CD1c-positive myeloid dendritic cell (primary cell): ENCODE measurements around the gene RPSA.
"Not testable (repeated sequence)": the region's sequence is repeated elsewhere in the genome, so short reads cannot be mapped to it uniquely, and the experiment has no call there.

Source experiments
- DNase-seq: peaks from one replicate; pipeline ENCODE4 v3.0.0-alpha.2; 2016; ENCODE audit errors: extremely low spot score

Gene RPSA

GRCh38 chr3:39388741-39389248 lies 17.7 kb upstream of the RPSA start:
- no peak for DNase-seq

GRCh38 chr3:39390181-39390580 lies 16.3 kb upstream of the RPSA start:
- no peak for DNase-seq

DNA sequence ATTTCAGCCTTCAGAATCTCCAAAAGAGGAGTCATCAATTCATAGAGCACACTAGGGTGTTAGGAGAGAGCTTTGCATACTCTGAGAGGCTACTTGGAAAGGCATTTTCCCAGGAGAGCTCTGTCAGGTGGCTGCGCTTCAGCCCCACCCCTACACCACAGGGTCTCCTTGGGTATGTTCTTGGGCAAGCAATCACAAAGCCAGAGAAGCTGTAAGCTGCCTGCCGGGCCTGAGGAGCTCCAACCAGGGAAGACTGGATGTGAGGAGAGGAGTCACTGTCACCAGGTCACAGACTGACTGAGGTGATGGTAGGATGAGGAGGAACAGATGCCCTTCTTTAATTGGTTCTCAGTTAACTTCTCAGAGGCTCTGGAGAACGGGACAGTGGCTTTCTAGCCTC lies 9.8 kb upstream of the RPSA start:
- no peak for DNase-seq

DNA sequence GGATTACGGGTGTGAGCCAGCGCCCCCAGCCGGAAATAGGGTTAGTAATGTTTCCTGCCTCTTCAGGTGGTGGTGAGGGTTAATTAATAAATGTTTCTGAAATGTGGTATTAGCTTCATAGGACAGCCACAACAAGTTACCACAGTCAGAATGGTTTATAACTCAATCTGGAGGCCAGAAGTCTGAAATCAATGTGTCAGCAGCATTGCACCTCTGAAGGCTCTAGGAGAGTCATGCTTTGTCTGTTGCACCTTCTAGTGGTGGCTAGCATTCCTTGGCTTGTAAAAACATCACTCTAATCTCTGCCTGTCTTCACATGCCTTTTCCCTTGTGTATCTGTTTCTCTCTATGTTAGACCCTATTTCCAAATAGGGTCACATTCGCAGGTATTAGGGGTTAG lies 7.8 kb upstream of the RPSA start:
- no peak for DNase-seq

DNA sequence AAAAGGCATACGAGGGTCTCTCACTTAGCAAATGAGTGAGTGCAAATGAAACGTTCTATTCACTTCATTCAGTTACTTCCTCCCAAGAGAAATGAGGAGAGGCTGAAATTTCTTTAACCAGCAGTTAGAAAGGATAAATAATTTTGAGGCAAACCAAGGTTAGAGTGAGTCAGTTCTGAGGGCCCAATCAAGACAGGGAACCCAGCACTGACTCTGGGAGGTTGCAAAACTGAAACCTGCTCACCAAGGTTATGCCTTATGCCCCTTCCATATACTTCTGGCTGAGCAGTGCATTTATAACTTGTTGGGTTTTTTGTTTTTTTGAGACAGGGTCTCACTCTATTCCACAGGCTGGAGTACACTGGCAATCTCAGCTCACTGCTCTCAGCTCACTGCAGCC lies 4.5 kb upstream of the RPSA start:
- no peak for DNase-seq

DNA sequence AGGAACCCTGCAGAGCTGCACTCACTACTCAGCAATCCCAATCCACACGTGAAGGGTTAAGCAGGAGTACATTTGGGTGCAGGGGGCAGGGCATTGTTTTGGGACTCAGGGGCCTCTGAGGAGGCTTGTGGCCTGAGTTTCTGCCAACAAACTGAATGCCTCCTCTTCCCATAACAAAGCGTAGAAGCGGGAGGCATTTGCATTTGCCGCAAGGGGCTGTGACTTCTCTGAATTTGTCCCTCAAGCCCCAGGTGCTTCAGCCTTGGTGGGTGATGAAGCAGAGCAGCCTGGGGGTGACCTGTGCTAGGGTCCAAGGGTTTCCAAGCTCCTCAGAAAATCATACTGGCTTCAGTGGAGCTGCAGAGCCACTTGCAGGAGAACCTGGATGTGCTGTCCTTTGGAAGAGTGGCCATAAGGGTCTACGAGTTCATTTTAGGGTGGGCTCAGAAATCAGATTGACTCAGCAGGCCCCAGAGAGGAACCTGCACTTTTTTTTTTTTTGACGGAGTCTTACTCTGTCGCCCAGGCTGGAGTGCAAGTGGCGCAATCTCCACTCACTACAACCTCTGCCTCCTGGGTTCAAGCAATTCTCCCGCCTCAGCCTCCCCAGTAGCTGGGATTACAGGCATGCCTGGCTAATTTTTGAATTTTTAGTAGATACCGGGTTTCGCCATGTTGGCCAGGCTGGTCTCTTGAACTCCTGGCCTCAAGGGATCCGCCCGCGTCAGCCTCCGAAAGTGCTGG lies 1.4 kb upstream of the RPSA start:
- DNase-seq = no peak

DNA sequence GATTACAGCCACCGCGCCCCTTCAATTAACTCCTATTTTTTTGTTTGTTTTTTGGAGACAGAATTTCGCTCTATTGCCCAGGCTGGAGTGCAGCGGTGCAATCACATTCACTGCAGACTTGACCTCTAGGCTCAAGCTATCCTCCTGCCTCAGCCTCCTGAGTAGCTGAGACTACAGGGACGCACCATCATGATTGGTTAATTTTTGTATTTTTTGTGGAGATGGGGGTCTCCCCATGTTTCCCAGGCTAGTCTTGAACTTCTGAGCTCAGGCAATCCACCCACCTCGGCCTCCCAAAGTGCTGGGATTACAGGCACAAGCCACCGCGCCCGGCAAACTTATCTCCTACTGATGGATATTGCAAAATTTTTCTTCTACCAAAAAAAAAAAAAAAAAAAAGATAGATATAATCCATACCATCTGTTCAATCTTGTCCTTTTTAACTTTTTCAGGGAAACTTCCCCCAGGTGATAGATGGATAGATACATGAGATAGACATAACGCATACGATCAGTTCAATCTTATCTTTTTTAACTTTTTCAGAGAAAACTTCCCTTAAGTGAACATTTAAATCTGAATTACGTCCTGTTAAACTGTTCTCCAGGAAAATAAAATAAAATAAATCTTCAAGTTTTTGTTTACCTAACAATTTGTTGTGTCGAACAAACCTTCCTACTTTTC lies 693 bp upstream of the RPSA start:
- DNase-seq = no peak

- no peak for DNase-seq
These were observed 724 bp downstream of the RPSA start for GRCh38 chr3:39407259-39407629.

DNA sequence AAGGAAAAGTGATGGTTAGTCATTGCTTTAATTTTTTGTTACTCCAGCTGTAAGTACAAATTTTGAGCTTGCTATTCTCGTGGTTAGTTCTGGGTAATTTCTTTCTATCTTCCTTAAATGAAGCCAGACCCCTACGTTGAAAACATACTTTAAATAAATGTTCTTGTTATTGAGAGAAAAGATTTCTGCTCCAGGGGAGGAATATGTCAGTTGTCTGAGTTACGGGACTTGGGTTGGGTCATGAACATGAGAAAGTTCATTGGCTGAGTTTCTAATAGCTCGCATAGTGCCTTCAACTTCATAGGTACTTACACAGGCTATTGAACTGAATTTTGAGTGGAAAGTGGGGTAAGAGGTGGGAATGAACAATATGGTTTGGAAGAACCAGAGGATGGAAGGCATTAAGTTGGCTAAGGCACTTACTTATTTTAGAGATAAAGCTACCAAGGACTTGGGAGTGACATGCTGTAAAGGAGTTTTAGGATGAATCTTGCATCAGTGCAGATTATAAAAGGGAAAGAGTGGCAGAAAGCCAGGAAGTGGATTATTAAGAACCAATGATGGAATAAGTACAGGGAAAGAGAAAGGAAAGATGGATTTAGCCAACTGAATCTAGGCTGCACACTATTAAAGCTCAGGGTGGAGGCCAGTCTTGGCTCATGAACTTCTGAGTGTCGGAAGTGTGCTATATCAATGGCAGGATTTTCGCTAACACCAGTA lies 1.4 kb downstream of the RPSA start:
- DNase-seq = no peak

DNA sequence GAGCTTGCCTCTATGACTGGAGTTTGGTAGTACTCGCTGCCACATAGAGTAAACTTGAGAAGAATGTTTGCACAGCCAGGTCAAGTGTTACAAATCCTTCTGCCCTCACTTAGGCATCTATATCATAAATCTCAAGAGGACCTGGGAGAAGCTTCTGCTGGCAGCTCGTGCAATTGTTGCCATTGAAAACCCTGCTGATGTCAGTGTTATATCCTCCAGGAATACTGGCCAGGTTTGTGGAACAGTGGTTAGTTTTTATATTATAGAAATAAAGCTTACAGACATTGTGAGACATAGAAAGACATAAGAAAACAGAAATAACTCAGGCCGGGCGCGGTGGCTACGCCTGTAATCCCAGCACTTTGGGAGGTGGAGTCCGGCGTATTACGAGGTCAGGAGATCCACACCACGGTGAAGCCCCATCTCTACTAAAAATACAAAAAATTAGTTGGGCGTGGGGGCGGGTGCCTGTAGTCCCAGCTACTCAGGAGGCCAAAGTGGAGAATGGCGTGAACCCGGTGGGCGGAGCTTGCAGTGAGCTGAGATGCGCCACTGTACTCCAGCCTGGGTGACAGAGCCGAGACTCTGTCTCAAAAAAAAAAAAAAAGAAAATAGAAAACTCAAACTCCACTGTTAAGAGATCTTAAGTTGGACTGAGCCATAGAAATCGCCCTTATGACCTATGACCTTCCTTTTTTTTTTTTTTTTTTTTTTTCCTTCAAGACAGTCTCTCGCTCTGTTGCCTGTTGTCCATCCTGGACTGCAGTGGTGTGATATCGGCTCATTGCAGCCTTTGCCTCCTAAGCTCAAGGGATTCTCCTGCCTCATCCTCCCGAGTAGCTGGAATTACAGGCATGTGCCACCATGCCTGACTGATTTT lies 2.2 kb downstream of the RPSA start:
- no peak for DNase-seq

DNA sequence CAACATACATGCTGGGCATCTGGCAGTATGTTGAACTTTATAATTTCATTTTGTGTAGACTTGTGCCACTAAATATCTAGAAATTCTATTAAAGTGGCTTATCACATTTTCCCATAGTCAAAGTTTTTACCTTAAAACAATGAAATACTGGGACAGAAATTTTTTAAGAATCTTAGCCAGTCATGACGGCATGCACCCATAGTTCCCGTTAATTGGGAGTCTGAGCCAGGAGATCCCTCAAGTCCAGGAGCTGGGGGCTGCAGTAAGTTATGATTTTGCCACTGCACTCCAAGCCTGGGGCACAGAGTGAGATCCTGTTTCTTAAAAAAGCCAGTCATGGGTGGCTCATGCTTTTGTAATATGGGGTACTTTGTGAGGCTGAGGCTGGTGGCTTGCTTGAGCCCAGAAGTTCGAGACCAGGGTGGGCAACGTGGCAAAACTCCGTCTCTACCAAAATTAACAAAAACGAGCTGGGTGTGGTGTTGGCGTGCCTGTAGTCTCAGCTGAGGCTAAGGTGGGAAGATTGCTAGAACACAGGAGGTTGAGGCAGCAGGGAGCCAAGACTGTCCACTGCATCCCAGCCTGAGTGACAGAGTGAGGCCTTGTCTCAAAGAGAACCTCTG lies 3.1 kb downstream of the RPSA start:
- no peak for DNase-seq

DNA sequence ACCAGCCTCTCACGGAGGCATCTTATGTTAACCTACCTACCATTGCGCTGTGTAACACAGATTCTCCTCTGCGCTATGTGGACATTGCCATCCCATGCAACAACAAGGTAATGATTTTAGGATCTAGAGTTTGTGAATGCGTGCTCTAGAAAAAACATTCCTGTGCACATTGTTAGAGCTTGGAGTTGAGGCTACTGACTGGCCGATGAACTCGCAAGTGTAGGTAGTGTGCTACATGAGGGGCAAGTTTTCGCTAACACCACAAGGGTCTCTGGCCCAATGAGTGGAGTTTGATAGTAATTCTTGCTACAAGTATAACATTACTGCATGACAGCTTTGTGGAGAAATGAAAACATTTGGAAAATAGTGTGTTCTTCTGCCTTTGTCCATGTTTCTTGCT lies 4.4 kb downstream of the RPSA start:
- DNase-seq = no peak

DNA sequence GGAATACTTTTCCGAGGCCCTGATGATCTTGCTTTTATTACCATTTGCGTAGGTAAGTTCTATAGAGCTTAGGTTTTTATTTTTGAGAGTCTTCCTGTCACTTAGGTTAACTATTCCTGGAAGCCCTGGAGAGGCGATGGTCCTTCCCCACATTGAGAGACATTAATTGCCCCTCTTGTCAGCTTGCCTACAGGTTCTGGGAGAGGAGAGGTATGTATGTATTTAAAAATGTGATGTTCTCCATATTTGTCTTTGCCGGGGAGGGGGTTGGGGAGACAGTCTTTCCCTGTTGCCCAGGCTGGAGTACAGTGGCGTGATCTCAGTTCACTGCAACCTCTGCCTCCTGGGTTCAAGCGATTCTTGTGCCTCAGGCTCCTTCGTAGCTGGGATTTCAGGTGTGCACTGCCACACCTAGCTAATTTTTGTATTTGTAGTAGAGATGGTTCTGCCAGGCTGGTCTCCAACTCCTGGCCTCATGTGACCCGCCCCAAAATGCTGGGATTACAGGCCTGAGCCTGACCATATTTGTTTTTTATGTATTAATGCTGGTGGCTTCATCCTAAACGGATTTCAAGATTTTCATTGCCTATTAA lies 6.2 kb downstream of the RPSA start:
- no peak for DNase-seq

DNA sequence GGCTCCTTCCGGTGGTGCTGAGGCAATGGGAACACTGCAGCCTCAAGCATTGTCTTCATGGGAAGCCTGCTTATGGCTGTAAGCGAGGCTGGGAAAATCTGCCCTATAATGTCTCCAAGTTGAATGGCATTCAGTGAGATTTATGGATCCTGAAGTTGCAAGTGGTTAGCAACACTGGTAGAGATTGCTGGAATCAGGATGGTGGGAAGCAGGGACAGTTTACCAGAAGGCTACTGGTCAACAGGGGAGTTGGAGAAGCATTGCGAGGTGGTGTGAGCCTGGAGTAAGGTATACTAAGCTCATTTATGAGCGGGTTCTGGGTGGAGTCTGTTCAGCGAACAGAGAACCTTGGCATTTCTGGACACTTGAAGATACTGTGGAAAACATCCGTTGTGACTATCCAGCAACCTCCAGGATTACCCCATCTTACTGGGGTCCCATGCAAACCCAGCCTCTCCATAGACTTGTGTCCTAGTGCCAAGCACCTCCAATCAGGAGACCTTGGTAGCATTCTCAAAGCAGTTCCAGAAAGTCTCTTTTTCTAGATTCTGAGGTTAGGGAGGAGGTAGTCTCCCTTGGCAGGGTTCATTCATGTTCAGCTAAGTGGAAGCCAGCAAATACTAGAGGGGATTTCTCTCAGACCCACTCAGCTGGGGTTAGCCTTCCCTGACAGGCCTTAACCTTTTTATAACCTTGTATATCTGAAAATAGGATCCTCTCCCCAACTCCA lies 7.3 kb downstream of the RPSA start:
- no peak for DNase-seq

GRCh38 chr3:39414421-39414907 lies 7.9 kb downstream of the RPSA start:
- no peak for DNase-seq

GRCh38 chr3:39415302-39415701 lies 8.8 kb downstream of the RPSA start:
- DNase-seq = not testable (repeated sequence)

DNA sequence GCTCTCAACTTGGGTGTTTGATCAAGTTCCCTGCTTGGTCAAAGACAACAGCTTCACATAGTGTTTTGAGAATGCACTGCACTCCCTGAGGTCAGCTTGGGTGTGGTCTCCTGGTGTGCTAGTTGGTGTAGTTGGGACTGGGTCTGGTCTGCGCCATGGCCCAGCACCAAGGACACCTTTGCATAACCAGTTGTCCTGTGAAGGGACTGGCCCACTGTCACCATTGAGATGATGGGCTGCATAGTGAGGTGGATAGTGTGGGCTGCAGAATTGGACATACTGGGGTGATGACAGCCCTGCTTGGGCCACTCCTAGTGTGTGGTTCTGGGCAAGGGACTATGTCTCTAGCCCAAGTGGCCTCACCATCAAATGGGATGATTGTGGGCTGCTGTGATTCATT lies 9.5 kb downstream of the RPSA start:
- no peak for DNase-seq

GRCh38 chr3:39416998-39417397 lies 10.5 kb downstream of the RPSA start:
- DNase-seq = not testable (repeated sequence)

GRCh38 chr3:39418556-39419225 lies 12.2 kb downstream of the RPSA start:
- DNase-seq = not testable (repeated sequence)
